A172 (cell line): ENCODE results near the gene D2HGDH. TPM values are rescaled to one million over a fixed set of nuclear protein-coding genes. Genes with fewer than 3 reads are reported as not detected.
"Not testable (repeated sequence)": the region's sequence is repeated elsewhere in the genome, so short reads cannot be mapped to it uniquely, and the experiment has no call there.

Experiments
- DNase-seq: peaks from one replicate; pipeline ENCODE4 v3.0.0-alpha.2; 2015; ENCODE audit warnings: low spot score
- total RNA-seq: library from RNA; depleted of rRNA; stranded (reverse); fragments of >200 nt; shearing (Covaris generic); gene quantifications from 2 replicates; pipeline ENCODE4 v1.2.3, GENCODE V29; 2014

The D2HGDH gene
- total RNA-seq, 1 experiment from 2014 or later: 12.6 TPM

- DNase-seq: no peak
These were observed 9.2 kb upstream of the D2HGDH start for GRCh38 chr2:241724975-241725870.

- no peak for DNase-seq
These were observed 8.0 kb upstream of the D2HGDH start for GRCh38 chr2:241726459-241726858.

- no peak for DNase-seq
These were observed 6.4 kb upstream of the D2HGDH start for GRCh38 chr2:241728000-241728399.

- DNase-seq: no peak
These were observed 5.8 kb upstream of the D2HGDH start for GRCh38 chr2:241728627-241729026.

GRCh38 chr2:241729868-241730267 is 4.6 kb upstream of the D2HGDH start:
- DNase-seq: no peak

- DNase-seq: no peak
These were observed 3.6 kb upstream of the D2HGDH start for GRCh38 chr2:241730671-241731293.

- DNase-seq: not testable (repeated sequence)
These were observed 1.8 kb upstream of the D2HGDH start for GRCh38 chr2:241732513-241733186.

GRCh38 chr2:241733391-241734207 is 831 bp upstream of the D2HGDH start:
- no peak for DNase-seq

- DNase-seq: no peak
These were observed 293 bp upstream of the D2HGDH start for GRCh38 chr2:241734208-241734466.

GRCh38 chr2:241736111-241736510 is 1.7 kb downstream of the D2HGDH start:
- no peak for DNase-seq

GRCh38 chr2:241738040-241738686 is 3.7 kb downstream of the D2HGDH start:
- DNase-seq: no peak

GRCh38 chr2:241739177-241739576 is 4.7 kb downstream of the D2HGDH start:
- DNase-seq: no peak

GRCh38 chr2:241739651-241740050 is 5.2 kb downstream of the D2HGDH start:
- DNase-seq: peak; percentile 60

- DNase-seq: peak; percentile 88
These were observed 6.6 kb downstream of the D2HGDH start for GRCh38 chr2:241741016-241741415.

GRCh38 chr2:241742320-241742939 is 8.0 kb downstream of the D2HGDH start:
- no peak for DNase-seq

GRCh38 chr2:241743008-241743407 is 8.6 kb downstream of the D2HGDH start:
- not testable (repeated sequence) for DNase-seq

GRCh38 chr2:241743620-241744019 is 9.2 kb downstream of the D2HGDH start:
- DNase-seq: no peak

GRCh38 chr2:241744028-241744754 is 9.8 kb downstream of the D2HGDH start:
- no peak for DNase-seq

GRCh38 chr2:241745276-241745675 is 10.8 kb downstream of the D2HGDH start:
- no peak for DNase-seq

GRCh38 chr2:241746084-241746483 is 11.7 kb downstream of the D2HGDH start:
- no peak for DNase-seq
